HG02943 (cell line): ENCODE measurements around the gene TMEM273.

ENCODE experiments used
- ATAC-seq: cut with Tn5 transposase; IDR thresholded peaks from one replicate; pipeline ENCODE4 v1.9.1; 2021; ENCODE audit warnings: mild to moderate bottlenecking, low read depth, moderate library complexity; ENCODE audit not compliant: unreplicated experiment

TMEM273 gene

GRCh38 chr10:49177391-49178355 lies 10.5 kb downstream of the TMEM273 start:
- peak; percentile 53 for ATAC-seq

- no peak for ATAC-seq
Observed at GRCh38 chr10:49176310-49177268, 11.6 kb downstream of the TMEM273 start.

- no peak for ATAC-seq
Observed at GRCh38 chr10:49175587-49176309, 12.4 kb downstream of the TMEM273 start.

GRCh38 chr10:49174926-49175500 lies 13.2 kb downstream of the TMEM273 start:
- no peak for ATAC-seq

- no peak for ATAC-seq
Observed at GRCh38 chr10:49174261-49174925, 13.8 kb downstream of the TMEM273 start.

GRCh38 chr10:49173853-49174252 lies 14.3 kb downstream of the TMEM273 start:
- ATAC-seq: no peak

- ATAC-seq: no peak
Observed at GRCh38 chr10:49173201-49173772, 14.9 kb downstream of the TMEM273 start.

GRCh38 chr10:49172777-49173132 lies 15.4 kb downstream of the TMEM273 start:
- no peak for ATAC-seq

GRCh38 chr10:49172061-49172776 lies 16.0 kb downstream of the TMEM273 start:
- ATAC-seq: no peak

GRCh38 chr10:49171326-49172060 lies 16.7 kb downstream of the TMEM273 start:
- no peak for ATAC-seq

- no peak for ATAC-seq
Observed at GRCh38 chr10:49170632-49171325, 17.4 kb downstream of the TMEM273 start.

- ATAC-seq: no peak
Observed at GRCh38 chr10:49169776-49170175, 18.4 kb downstream of the TMEM273 start.

GRCh38 chr10:49168831-49169500 lies 19.2 kb downstream of the TMEM273 start:
- ATAC-seq: no peak

- ATAC-seq: no peak
Observed at GRCh38 chr10:49168171-49168540, 20.0 kb downstream of the TMEM273 start.

- no peak for ATAC-seq
Observed at GRCh38 chr10:49167425-49168170, 20.6 kb downstream of the TMEM273 start.
